Esophagus muscularis mucosa (tissue), 4 donors: ENCODE results near the gene GPR149. TPM values are rescaled to one million over a fixed set of nuclear protein-coding genes. Genes with fewer than 3 reads are reported as not detected.
A peak's percentile ranks its signal among the peaks of the same experiment; 100 is the strongest.
"Not testable (repeated sequence)": the region's sequence is repeated elsewhere in the genome, so short reads cannot be mapped to it uniquely, and the experiment has no call there.

ENCODE experiments used
- DNase-seq: peaks from one replicate; pipeline ENCODE4 v3.0.0-alpha.2; 2017; ENCODE audit errors: extremely low spot score
- H3K27ac ChIP-seq, 4 donors: fragments of 200-600 bp; sonication (generic); replicated peaks in 1 of 4; 1 replicate in 3 of 4; 2 replicates in 1 of 4; pipeline ENCODE4 v1.5.1; 2016 to 2019; ENCODE audit warnings: mild to moderate bottlenecking in 1 of 4
- H3K27me3 ChIP-seq, 4 donors: fragments of 200-600 bp; sonication (generic); one replicate each; pipeline versions ENCODE4 v1.5.1 to v1.6.0; 2016 to 2019
- H3K36me3 ChIP-seq, 4 donors: fragments of 200-600 bp; sonication (generic); one replicate each; pipeline ENCODE4 v1.5.1; 2016 to 2019
- H3K4me1 ChIP-seq, 4 donors: fragments of 200-600 bp; sonication (generic); one replicate each; pipeline ENCODE4 v1.5.1; 2016 to 2019
- H3K4me3 ChIP-seq, 4 donors: fragments of 200-600 bp; sonication (generic); 1 replicate in 2 of 4; 2 replicates in 2 of 4; pipeline ENCODE4 v1.5.1; 2016 to 2019; ENCODE audit warnings: mild to moderate bottlenecking in 4 of 4, moderate library complexity in 1 of 4
- H3K9me3 ChIP-seq, 4 donors: fragments of 200-600 bp; sonication (generic); 1 replicate in 3 of 4; 2 replicates in 1 of 4; pipeline ENCODE4 v1.5.1; 2016 to 2019
- EP300 ChIP-seq: sonication (generic); formaldehyde crosslinking; IDR thresholded peaks from one replicate; pipeline ENCODE4 v1.6.1; 2017; ENCODE audit warnings: antibody characterized with exemption
- POLR2A ChIP-seq: fragments of 450-650 bp; IDR thresholded peaks from one replicate; pipeline ENCODE4 v1.6.1; 2017; ENCODE audit warnings: antibody characterized with exemption, moderate library complexity, mild to moderate bottlenecking, low read depth
- POLR2AphosphoS5 ChIP-seq, 2 donors: sonication (generic); formaldehyde crosslinking; IDR thresholded peaks; one replicate each; pipeline ENCODE4 v1.6.1; 2017; ENCODE audit warnings: antibody characterized with exemption in 2 of 2
- WGBS: methylation state at CpG from one replicate; pipeline ENCODE4 v1.1.5; 2018; 5-methylcytosine and 5-hydroxymethylcytosine counted together
- intact Hi-C: fragments of 100-400 bp; cut with DNase I; formaldehyde crosslinking; loops from one replicate; pipeline ENCODE4 v1.15.1; 2023
- total RNA-seq, 4 donors: library from RNA; depleted of rRNA; stranded (reverse); fragments of >200 nt; gene quantifications; one replicate each; pipeline versions ENCODE4 v1.1.0 to v1.2.1, GENCODE V29; 2016
- TF ChIP-seq, protein P1 (sequence below), 3 experiments: fragments of 200-600 bp in 2 of 3; fragments of 450-650 bp in 1 of 3; sonication (generic) in 2 of 3; IDR thresholded peaks; one replicate each; pipeline ENCODE4 v1.5.1; 2017 to 2019; ENCODE audit warnings: antibody characterized with exemption in 3 of 3, mild to moderate bottlenecking in 2 of 3, moderate library complexity in 1 of 3

The GPR149 gene
- total RNA-seq, 4 donors from 2014 or later = not detected

DNA sequence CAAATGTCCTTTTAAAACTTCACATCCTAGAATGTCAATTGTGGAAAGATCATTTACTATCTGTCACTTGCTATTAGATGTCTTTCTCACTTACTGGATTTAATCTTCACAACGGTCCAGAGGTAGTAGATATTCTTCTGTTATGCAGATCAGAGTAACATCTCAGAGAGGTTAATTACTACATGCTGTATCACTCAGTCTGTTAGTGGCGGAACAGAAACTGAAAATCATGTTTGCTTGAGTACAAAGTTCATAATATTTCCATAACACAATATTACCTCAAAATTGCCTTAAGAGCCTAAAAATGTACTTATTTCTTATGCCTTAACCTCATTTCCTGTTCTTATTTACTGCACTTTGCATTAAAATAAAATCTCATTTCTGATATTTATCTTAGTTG, 28.6 kb upstream of the GPR149 start:
- H3K9me3 ChIP-seq = no peaks in the 10 kb centered on the region
- no peak overlapping the region for H3K4me3 ChIP-seq
- TF ChIP-seq POLR2AphosphoS5 (IDR thresholded peaks at IDR 0.05) (no peak), EP300 (no peak), POLR2A (no peak)
- intact Hi-C loops = no loop called here
- no peak overlapping the region for H3K27ac ChIP-seq
- no peaks in the 10 kb centered on the region for H3K27me3 ChIP-seq
- no peaks in the 10 kb centered on the region for H3K36me3 ChIP-seq
- no peaks in the 10 kb centered on the region for H3K4me1 ChIP-seq
- WGBS = 82% methylated on average over 2 of the region's 2 CpGs
- no peak for DNase-seq

DNA sequence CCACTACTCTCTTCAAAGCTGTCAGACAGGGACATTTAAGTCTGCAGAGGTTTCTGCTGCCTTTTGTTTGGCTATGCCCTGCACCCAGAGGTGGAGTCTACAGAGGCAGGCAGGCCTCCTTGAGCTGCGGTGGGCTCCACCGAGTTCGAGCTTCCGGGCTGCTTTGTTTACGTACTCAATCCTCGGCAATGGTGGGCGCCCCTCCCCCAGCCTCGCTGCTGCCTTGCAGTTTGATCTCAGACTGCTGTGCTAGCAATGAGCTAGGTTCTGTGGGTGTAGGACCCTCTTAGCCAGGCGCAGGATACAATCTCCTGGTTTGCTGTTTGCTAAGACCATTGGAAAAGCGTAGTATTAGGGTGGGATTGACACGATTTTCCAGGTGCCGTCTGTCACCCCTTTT, 9.1 kb upstream of the GPR149 start:
- intact Hi-C loops, H3K4me1 ChIP-seq, H3K9me3 ChIP-seq, H3K4me3 ChIP-seq, H3K27ac ChIP-seq, H3K27me3 ChIP-seq, DNase-seq, H3K36me3 ChIP-seq: not testable (repeated sequence)
- WGBS = 80% methylated on average over 11 of the region's 12 CpGs

GRCh38 chr3:154431043-154431442, 1.1 kb upstream of the GPR149 start:
- no peak for TF ChIP-seq POLR2AphosphoS5 (IDR thresholded peaks at IDR 0.05)
- TF ChIP-seq, protein P1, sequence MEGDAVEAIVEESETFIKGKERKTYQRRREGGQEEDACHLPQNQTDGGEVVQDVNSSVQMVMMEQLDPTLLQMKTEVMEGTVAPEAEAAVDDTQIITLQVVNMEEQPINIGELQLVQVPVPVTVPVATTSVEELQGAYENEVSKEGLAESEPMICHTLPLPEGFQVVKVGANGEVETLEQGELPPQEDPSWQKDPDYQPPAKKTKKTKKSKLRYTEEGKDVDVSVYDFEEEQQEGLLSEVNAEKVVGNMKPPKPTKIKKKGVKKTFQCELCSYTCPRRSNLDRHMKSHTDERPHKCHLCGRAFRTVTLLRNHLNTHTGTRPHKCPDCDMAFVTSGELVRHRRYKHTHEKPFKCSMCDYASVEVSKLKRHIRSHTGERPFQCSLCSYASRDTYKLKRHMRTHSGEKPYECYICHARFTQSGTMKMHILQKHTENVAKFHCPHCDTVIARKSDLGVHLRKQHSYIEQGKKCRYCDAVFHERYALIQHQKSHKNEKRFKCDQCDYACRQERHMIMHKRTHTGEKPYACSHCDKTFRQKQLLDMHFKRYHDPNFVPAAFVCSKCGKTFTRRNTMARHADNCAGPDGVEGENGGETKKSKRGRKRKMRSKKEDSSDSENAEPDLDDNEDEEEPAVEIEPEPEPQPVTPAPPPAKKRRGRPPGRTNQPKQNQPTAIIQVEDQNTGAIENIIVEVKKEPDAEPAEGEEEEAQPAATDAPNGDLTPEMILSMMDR (IDR thresholded peaks at IDR 0.05) = no peak
- no peak for TF ChIP-seq EP300
- TF ChIP-seq POLR2A = no peak
- 78% methylated on average over 2 of the region's 2 CpGs for WGBS
- H3K27me3 ChIP-seq = peaks cover 0 to 24% (median 8%) of the 10 kb centered on the region in 4 donors
- H3K4me3 ChIP-seq = no peak overlapping the region
- intact Hi-C loops = no loop called here
- no peaks in the 10 kb centered on the region for H3K9me3 ChIP-seq
- H3K27ac ChIP-seq = no peak overlapping the region
- H3K36me3 ChIP-seq = no peaks in the 10 kb centered on the region
- H3K4me1 ChIP-seq = peaks cover 0 to 16% (median 12%) of the 10 kb centered on the region in 4 donors
- DNase-seq = no peak

GRCh38 chr3:154428286-154429206, 1.4 kb downstream of the GPR149 start:
- peak overlapping the region; percentile 20 to 40 (median 26) for H3K4me3 ChIP-seq
- H3K27ac ChIP-seq = no peak overlapping the region
- H3K36me3 ChIP-seq = no peaks in the 10 kb centered on the region
- peaks cover 0 to 24% (median 8%) of the 10 kb centered on the region in 4 donors for H3K27me3 ChIP-seq
- peaks cover 0 to 16% (median 12%) of the 10 kb centered on the region in 4 donors for H3K4me1 ChIP-seq
- H3K9me3 ChIP-seq = no peaks in the 10 kb centered on the region
- DNase-seq = no peak
- TF ChIP-seq POLR2A = no peak
- TF ChIP-seq, protein P1 (IDR thresholded peaks at IDR 0.05) = no peak
- WGBS = 3% methylated on average over 33 of the region's 59 CpGs
- intact Hi-C loops = no loop called here

GRCh38 chr3:154427685-154428285, 2.2 kb downstream of the GPR149 start:
- 4% methylated on average over 24 of the region's 29 CpGs for WGBS
- intact Hi-C loops = no loop called here
- Histone ChIP-seq H3K4me1 (peaks cover 0 to 16% (median 12%) of the 10 kb centered on the region in 4 donors), H3K27ac (no peak overlapping the region), H3K36me3 (no peaks in the 10 kb centered on the region), H3K27me3 (peaks cover 0 to 24% (median 8%) of the 10 kb centered on the region in 4 donors), H3K9me3 (no peaks in the 10 kb centered on the region), H3K4me3 (peak overlapping the region; percentile 20 to 40 (median 26))
- TF ChIP-seq, protein P1 (IDR thresholded peaks at IDR 0.05) = no peak
- no peak for TF ChIP-seq POLR2AphosphoS5 (IDR thresholded peaks at IDR 0.05)
- no peak for TF ChIP-seq EP300
- no peak for TF ChIP-seq POLR2A
- no peak for DNase-seq
